Type B pancreatic cell (in vitro differentiated cells): ENCODE data around the gene DBH. TPM values are rescaled to one million over a fixed set of nuclear protein-coding genes. Genes with fewer than 3 reads are reported as not detected.

Experiments used
- DNase-seq: peaks from one replicate; pipeline ENCODE4 v3.0.0; 2021; ENCODE audit warnings: mixed read lengths; ENCODE audit not compliant: unreplicated experiment; ENCODE audit errors: extremely low spot score
- H3K27ac Mint-ChIP-seq: 2 replicates; pipeline ENCODE4 v1.8.0; 2021; ENCODE audit warnings: mild to moderate bottlenecking, mixed read lengths
- H3K27me3 Mint-ChIP-seq: 2 replicates; pipeline ENCODE4 v1.8.0; 2021; ENCODE audit warnings: mixed read lengths
- H3K36me3 Mint-ChIP-seq: 2 replicates; pipeline ENCODE4 v1.8.0; 2021; ENCODE audit warnings: mixed read lengths
- H3K4me1 Mint-ChIP-seq: one replicate; pipeline ENCODE4 v1.8.0; 2021; ENCODE audit warnings: mixed read lengths; ENCODE audit not compliant: unreplicated experiment
- H3K4me3 Mint-ChIP-seq: 2 replicates; pipeline ENCODE4 v1.8.0; 2021; ENCODE audit warnings: mild to moderate bottlenecking, mixed read lengths
- H3K9me3 Mint-ChIP-seq: 2 replicates; pipeline ENCODE4 v1.8.0; 2021; ENCODE audit warnings: mixed read lengths
- total RNA-seq: library from RNA; stranded (reverse); gene quantifications from 2 replicates; pipeline ENCODE4 v1.2.1, GENCODE V29; 2021; ENCODE audit warnings: low replicate concordance
- TF ChIP-seq, protein P1 (sequence below): fragments of 200-600 bp; sonication (generic); conservative IDR thresholded peaks from 2 replicates; pipeline ENCODE4 v1.5.0; 2021; ENCODE audit warnings: antibody characterized with exemption, mild to moderate bottlenecking

Gene DBH
- total RNA-seq, 1 donor from 2014 or later, result 0.12 TPM

DNA sequence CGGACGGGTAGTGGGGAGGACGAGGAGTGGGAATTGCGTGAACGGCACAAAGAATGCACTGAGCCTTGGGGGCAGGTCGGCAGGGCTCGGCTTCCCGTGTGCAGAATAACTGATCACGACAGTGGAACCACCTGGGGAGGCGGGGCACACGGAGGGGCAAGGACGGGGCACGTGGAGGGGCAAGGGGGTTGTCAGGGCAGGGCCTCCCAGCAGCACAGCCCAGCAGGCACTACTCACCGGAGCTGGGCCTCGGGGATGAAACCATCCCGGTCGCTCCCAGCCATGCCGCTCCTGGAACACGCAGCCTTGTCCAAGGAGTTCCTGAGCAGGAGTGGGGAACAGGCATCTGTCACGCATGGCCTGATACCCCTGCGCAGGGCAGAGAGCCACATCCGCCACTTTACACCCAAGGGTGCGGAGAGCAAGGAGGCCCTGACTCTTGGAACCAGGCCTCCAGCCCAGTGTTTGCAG, 68.6 kb downstream of the DBH start:
- Mint-ChIP-seq H3K27me3 (no peaks in the 10 kb centered on the region), H3K4me3 (no peak overlapping the region), H3K4me1 (no peaks in the 10 kb centered on the region), H3K36me3 (no peaks in the 10 kb centered on the region), H3K9me3 (no peaks in the 10 kb centered on the region), H3K27ac (no peak overlapping the region)
- no peak for DNase-seq
- TF ChIP-seq, protein P1, sequence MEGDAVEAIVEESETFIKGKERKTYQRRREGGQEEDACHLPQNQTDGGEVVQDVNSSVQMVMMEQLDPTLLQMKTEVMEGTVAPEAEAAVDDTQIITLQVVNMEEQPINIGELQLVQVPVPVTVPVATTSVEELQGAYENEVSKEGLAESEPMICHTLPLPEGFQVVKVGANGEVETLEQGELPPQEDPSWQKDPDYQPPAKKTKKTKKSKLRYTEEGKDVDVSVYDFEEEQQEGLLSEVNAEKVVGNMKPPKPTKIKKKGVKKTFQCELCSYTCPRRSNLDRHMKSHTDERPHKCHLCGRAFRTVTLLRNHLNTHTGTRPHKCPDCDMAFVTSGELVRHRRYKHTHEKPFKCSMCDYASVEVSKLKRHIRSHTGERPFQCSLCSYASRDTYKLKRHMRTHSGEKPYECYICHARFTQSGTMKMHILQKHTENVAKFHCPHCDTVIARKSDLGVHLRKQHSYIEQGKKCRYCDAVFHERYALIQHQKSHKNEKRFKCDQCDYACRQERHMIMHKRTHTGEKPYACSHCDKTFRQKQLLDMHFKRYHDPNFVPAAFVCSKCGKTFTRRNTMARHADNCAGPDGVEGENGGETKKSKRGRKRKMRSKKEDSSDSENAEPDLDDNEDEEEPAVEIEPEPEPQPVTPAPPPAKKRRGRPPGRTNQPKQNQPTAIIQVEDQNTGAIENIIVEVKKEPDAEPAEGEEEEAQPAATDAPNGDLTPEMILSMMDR, result no peak

DNA sequence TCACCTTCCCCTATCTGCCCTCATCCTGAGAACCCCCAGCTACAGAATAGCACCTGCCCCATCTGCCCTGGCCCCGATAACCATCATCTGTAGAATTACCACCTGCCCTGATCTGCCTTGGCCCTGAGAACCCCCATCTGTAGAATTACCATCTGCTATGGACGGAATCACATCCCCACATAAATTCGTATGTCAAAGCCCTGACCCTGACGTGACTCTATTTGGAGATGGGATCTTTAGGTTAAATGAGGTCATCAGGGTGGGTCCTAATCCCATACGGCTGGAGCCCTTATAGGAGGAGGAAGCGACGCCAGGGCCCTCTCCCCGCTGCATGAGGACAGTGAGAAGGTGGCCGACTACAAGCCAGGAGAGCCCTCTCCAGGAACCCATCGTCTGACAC, 69.4 kb downstream of the DBH start:
- H3K4me1 Mint-ChIP-seq, result no peaks in the 10 kb centered on the region
- TF ChIP-seq, protein P1, result no peak
- H3K36me3 Mint-ChIP-seq, result no peaks in the 10 kb centered on the region
- no peak overlapping the region for H3K27ac Mint-ChIP-seq
- H3K4me3 Mint-ChIP-seq, result no peak overlapping the region
- H3K9me3 Mint-ChIP-seq, result no peaks in the 10 kb centered on the region
- no peak for DNase-seq
- H3K27me3 Mint-ChIP-seq, result no peaks in the 10 kb centered on the region

DNA sequence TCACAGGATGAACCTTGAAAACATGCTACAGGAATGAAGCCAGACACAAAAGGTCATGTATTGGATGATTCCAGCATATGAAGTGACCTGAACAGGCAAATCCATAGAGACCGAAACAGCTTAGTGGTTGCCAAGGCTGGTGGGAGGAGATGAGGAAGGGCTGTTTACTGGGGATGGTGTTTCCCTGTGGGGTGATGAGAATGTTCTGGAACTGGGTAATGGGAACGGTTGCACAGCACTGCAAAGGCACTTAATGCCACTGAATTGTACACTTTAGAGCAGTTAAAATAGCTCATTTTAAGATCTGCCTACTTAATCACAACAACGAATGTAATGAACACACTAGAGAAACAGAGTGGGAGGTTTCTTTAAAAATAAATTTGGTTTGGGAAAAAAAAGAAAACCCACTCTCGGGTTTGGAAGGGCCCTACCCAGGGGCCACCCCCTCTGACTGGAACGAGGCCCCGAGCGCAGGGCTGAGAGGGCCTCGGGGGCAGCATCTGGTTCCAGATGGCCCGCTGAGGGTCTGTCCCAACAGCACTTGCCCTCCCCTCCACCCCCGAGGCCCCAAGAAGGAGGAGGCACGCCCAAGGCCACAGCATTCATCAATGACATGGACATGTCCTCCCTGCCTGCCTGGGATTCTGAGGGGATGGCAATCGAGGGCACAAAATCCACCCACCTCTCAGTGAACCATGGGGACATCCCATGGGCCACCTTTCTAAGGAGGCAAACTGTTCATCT, 70.3 kb downstream of the DBH start:
- Mint-ChIP-seq H3K9me3 (no peaks in the 10 kb centered on the region), H3K27ac (no peak overlapping the region), H3K27me3 (no peaks in the 10 kb centered on the region), H3K4me3 (no peak overlapping the region), H3K4me1 (no peaks in the 10 kb centered on the region), H3K36me3 (no peaks in the 10 kb centered on the region)
- TF ChIP-seq, protein P1, result no peak
- no peak for DNase-seq

DNA sequence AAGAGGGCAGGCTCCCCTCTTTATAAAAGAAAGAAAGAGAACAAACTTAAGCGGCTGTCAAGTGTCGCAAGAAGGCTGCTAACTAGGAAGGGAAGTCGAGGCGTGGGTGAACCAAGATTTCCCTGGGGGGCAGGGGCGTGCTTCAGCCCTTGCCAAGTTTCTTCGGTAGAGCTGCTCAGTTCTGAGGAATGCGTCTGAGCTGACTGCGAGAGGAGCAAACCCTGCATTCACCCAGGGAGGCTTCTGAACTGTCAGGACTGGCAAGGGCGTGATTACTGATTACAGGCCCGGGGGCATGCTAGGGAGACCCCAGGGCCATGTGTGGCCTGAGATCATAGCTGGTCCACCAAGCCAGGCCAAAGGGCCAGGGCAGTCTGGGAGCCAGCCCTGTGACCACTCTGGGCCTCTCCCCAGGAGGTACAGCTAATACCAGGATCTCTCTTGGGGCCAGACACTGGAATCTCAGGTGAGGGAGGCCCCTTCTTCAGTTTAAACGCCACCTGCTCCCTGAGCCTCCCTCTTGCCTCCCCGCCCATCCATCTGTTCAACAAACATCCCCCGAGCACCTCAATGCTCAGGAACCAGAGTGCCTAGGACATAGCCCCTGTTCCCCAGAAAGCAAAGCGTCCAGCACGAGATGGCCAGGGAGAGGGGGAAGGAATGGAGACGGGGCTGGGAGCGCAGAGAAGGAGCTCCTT, 71.1 kb downstream of the DBH start:
- H3K27ac Mint-ChIP-seq, result no peak overlapping the region
- TF ChIP-seq, protein P1, result no peak
- H3K9me3 Mint-ChIP-seq, result no peaks in the 10 kb centered on the region
- DNase-seq, result no peak
- H3K4me1 Mint-ChIP-seq, result no peaks in the 10 kb centered on the region
- no peak overlapping the region for H3K4me3 Mint-ChIP-seq
- H3K36me3 Mint-ChIP-seq, result no peaks in the 10 kb centered on the region
- no peaks in the 10 kb centered on the region for H3K27me3 Mint-ChIP-seq

DNA sequence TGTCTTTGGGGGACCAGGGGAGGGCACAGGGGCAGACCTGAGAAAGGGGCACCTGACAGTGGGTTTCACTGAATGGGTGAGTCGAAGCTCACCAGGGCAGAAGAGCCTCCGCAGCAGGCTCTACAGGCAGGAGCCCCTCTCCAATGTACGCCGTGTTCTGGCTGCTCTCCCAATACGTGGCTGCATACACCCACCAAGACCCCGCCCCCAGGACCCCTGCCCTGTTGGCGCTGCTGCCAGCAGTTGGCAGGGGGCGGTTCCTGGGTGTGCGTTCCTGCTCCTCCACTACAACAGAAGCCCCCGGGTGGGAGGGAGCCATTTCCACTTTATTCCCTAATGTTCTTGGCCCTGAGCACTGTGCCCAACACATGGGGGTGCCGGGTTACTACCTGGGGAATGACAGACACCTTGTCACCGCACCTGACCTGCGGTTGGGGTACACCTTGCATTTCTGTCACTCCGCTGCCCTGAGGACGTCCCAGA, 71.6 kb downstream of the DBH start:
- no peak for DNase-seq
- no peak overlapping the region for H3K27ac Mint-ChIP-seq
- TF ChIP-seq, protein P1, result no peak
- no peaks in the 10 kb centered on the region for H3K36me3 Mint-ChIP-seq
- H3K27me3 Mint-ChIP-seq, result no peaks in the 10 kb centered on the region
- no peaks in the 10 kb centered on the region for H3K9me3 Mint-ChIP-seq
- H3K4me3 Mint-ChIP-seq, result no peak overlapping the region
- H3K4me1 Mint-ChIP-seq, result no peaks in the 10 kb centered on the region
